ENCODE data around the gene ITPR3.

ITPR3 gene

GRCh38 chr6:33675968-33676367 is 54.8 kb downstream of the ITPR3 start:
- CTCF ChIA-PET: no interaction called here
- TF ChIP-seq SUZ12 (IDR thresholded peaks at IDR 0.05): no peak

DNA sequence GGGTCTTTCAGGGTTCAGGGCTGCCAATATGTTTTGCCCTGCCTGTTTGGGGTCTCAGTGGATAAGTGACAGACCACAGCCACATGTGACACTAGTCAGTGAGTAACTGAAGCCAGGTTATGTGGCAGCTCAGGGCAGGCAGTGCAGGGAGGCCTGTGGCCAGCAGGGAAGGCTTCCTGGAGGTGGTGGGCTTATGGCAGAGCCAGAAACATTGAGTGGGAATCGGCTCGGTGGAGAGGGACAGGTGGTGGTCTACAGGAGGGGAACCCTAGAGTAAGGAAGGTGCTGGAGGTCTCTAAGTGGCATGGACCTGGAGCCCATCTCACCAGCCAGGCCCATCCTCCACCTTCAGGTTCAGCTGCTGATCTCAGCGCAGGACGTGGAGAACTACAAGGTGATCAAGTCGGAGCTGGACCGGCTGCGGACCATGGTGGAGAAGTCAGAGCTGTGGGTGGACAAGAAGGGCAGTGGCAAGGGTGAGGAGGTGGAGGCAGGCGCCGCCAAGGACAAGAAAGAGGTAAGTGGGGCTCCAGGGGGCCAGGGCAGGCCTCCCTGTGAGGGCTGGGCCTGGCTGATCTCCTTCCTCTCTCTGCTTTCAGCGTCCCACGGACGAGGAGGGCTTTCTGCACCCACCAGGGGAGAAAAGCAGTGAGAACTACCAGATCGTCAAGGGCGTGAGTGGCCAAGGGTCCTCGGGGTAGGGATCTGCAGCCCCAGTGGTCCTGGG is 55.5 kb downstream of the ITPR3 start:
- no peak for TF ChIP-seq HDGF (IDR thresholded peaks at IDR 0.05; ENCODE audit: borderline replicate concordance)
- TF ChIP-seq L3MBTL2 (conservative IDR thresholded peaks at IDR 0.05): no peak
- no peak for TF ChIP-seq ARNT (IDR thresholded peaks at IDR 0.05)
- TF ChIP-seq SP1 (IDR thresholded peaks at IDR 0.05): no peak
- TF ChIP-seq TARDBP (IDR thresholded peaks at IDR 0.05): no peak
- TF ChIP-seq BHLHE40 (IDR thresholded peaks at IDR 0.05; ENCODE audit: borderline replicate concordance): no peak
- no peak for TF ChIP-seq NFRKB (IDR thresholded peaks at IDR 0.05)
- no peak for TF ChIP-seq FOXK2 (IDR thresholded peaks at IDR 0.05)
- TF ChIP-seq ZNF384 (IDR thresholded peaks at IDR 0.05): no peak
- TF ChIP-seq FOXM1 (IDR thresholded peaks at IDR 0.05; ENCODE audit: borderline replicate concordance): no peak
- TF ChIP-seq LEF1 (IDR thresholded peaks at IDR 0.05; ENCODE audit: borderline replicate concordance): no peak
- no peak for TF ChIP-seq ELF4 (IDR thresholded peaks at IDR 0.05)
- no peak for TF ChIP-seq SUZ12 (IDR thresholded peaks at IDR 0.05)
- TF ChIP-seq PKNOX1 (IDR thresholded peaks at IDR 0.05): no peak
- CTCF ChIA-PET: no interaction called here
- DNase-seq (ENCODE audit: extremely low spot score): no peak
- POLR2A ChIA-PET: interaction anchor here (1.0 kb wide), 1 partner anchor 35 kb away, joined by 4 read pairs; the partner anchor contains the start of gene UQCC2

More at GRCh38 chr6:33675968-33676367, 54.8 kb downstream of the ITPR3 start:
- POLR2A ChIA-PET: interaction anchor here (1.0 kb wide), 1 partner anchor 35 kb away, joined by 4 read pairs; the partner anchor contains the start of gene UQCC2
- DNase-seq (ENCODE audit: extremely low spot score): no peak

DNA sequence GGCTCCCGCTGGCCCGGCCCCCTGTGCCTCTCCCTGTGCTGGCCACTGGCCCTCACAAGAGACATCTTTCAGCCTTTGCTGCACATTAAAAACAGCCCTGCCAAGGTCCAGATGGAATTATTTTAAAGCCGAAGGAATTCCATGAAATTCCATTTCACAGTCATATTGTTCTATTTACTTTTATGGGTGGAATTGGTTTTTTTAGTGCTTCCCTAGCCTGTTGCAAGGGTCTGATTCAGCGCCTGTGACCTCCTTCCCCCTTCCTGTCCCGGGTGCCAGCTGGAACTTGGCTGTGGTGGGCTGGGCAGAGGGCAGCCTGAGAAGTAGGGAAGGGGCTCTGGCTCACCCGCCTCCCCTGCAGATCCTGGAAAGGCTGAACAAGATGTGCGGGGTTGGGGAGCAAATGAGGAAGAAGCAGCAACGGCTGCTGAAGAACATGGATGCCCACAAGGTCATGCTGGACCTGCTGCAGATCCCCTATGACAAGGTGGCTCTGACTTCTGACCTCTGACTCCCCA is 56.1 kb downstream of the ITPR3 start:
- CTCF ChIA-PET: no interaction called here
- no peak for TF ChIP-seq TARDBP (IDR thresholded peaks at IDR 0.05)
- no peak for TF ChIP-seq FOXA1 (IDR thresholded peaks at IDR 0.05)
- no peak for TF ChIP-seq CTBP1 (IDR thresholded peaks at IDR 0.05; ENCODE audit: borderline replicate concordance)
- no peak for TF ChIP-seq L3MBTL2 (conservative IDR thresholded peaks at IDR 0.05)
- no peak for TF ChIP-seq ZNF384 (IDR thresholded peaks at IDR 0.05)
- TF ChIP-seq SP1 (IDR thresholded peaks at IDR 0.05): no peak
- TF ChIP-seq NFRKB (IDR thresholded peaks at IDR 0.05): no peak
- no peak for TF ChIP-seq LEF1 (IDR thresholded peaks at IDR 0.05; ENCODE audit: borderline replicate concordance)
- DNase-seq (ENCODE audit: extremely low spot score): no peak
- POLR2A ChIA-PET: no interaction called here

DNA sequence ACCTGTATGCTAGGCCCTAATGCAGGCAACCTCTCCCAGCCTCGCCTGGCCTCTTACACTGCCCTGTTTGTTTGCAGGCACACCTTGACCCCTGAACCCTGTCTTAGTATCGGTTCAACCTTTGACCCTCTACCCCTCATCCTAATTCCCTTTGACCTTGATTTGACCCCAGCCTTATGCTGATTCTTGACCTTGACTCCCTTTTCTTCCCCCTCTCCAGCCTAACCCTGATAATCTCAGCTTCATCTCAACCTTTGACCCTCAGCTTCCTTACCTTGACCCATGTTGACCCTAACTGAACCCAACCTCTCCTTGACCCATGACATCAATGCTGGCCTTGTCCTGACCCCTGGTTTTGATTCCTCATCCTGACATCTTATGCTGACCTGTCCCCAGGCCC is 56.6 kb downstream of the ITPR3 start:
- TF ChIP-seq ZNF384 (IDR thresholded peaks at IDR 0.05) (no peak), L3MBTL2 (conservative IDR thresholded peaks at IDR 0.05) (no peak), FOXK2 (IDR thresholded peaks at IDR 0.05) (no peak)
- DNase-seq (ENCODE audit: extremely low spot score): no peak
- ChIA-PET POLR2A (no interaction called here), CTCF (no interaction called here)

- TF ChIP-seq HDGF (IDR thresholded peaks at IDR 0.05; ENCODE audit: borderline replicate concordance) (no peak), ARNT (IDR thresholded peaks at IDR 0.05) (no peak), FOXA1 (IDR thresholded peaks at IDR 0.05) (no peak), ZNF384 (IDR thresholded peaks at IDR 0.05) (no peak), CTBP1 (IDR thresholded peaks at IDR 0.05; ENCODE audit: borderline replicate concordance) (no peak), L3MBTL2 (conservative IDR thresholded peaks at IDR 0.05) (no peak), SP1 (IDR thresholded peaks at IDR 0.05) (no peak), LEF1 (IDR thresholded peaks at IDR 0.05; ENCODE audit: borderline replicate concordance) (no peak), FOXK2 (IDR thresholded peaks at IDR 0.05) (no peak), NFRKB (IDR thresholded peaks at IDR 0.05) (no peak), FOXM1 (IDR thresholded peaks at IDR 0.05; ENCODE audit: borderline replicate concordance) (no peak), ELF4 (IDR thresholded peaks at IDR 0.05) (no peak), TARDBP (IDR thresholded peaks at IDR 0.05) (no peak), BHLHE40 (IDR thresholded peaks at IDR 0.05; ENCODE audit: borderline replicate concordance) (no peak), SUZ12 (IDR thresholded peaks at IDR 0.05) (no peak), PKNOX1 (IDR thresholded peaks at IDR 0.05) (no peak)
- ChIA-PET CTCF (no interaction called here), POLR2A (no interaction called here)
- DNase-seq (ENCODE audit: extremely low spot score): no peak
These were observed 57.3 kb downstream of the ITPR3 start for GRCh38 chr6:33678233-33678931.

- DNase-seq (ENCODE audit: extremely low spot score): no peak
- TF ChIP-seq NFRKB (IDR thresholded peaks at IDR 0.05) (no peak), FOXM1 (IDR thresholded peaks at IDR 0.05; ENCODE audit: borderline replicate concordance) (no peak), ARNT (IDR thresholded peaks at IDR 0.05) (no peak), FOXK2 (IDR thresholded peaks at IDR 0.05) (no peak), FOXA1 (IDR thresholded peaks at IDR 0.05) (no peak), BHLHE40 (IDR thresholded peaks at IDR 0.05; ENCODE audit: borderline replicate concordance) (no peak), ZNF384 (IDR thresholded peaks at IDR 0.05) (no peak), L3MBTL2 (conservative IDR thresholded peaks at IDR 0.05) (no peak)
- ChIA-PET POLR2A (no interaction called here), CTCF (no interaction called here)
These were observed 57.9 kb downstream of the ITPR3 start for GRCh38 chr6:33678932-33679490.

All from HEK293T (cell line).